IMR-90 (cell line): ENCODE measurements around the gene CBX8. TPM values are rescaled to one million over a fixed set of nuclear protein-coding genes. Genes with fewer than 3 reads are reported as not detected.

Experiments used
- ATAC-seq: fragments of 200-7000 bp; cut with Tn5 transposase; 2 replicates; pipeline ENCODE4 v1.9.1; 2020; ENCODE audit warnings: low read depth, mild to moderate bottlenecking, moderate library complexity
- BruUV-seq: library from RNA; stranded (reverse); fragments of 400-500 nt; replicated peaks from 2 replicates; lab custom pipeline; 2021; lab: Mats Ljungman, UMichigan
- CTCF ChIA-PET: fragments of 300-600 bp; formaldehyde crosslinking; extraction: SDS; loops from one replicate; lab custom pipeline; 2021; ENCODE audit warnings: antibody characterized with exemption; lab: Yijun Ruan, JAX
- POLR2A ChIA-PET: fragments of 300-600 bp; sonication (Branson Sonifier 250); formaldehyde crosslinking; loops from one replicate; lab custom pipeline; 2022; ENCODE audit warnings: antibody characterized with exemption; ENCODE audit not compliant: unreplicated experiment; lab: Charles Lee
- DNase-seq: peaks from one replicate; pipeline ENCODE4 v3.0.0; 2013
- H2AFZ ChIP-seq: replicated peaks from 2 replicates; pipeline ENCODE3; 2013; ENCODE audit warnings: low read length, mild to moderate bottlenecking; ENCODE audit not compliant: poor library complexity
- H2AK5ac ChIP-seq: 2 replicates; pipeline ENCODE4 v1.6.1; 2013; ENCODE audit warnings: low read depth, low read length, inconsistent platforms
- H2AK9ac ChIP-seq: replicated peaks from 2 replicates; pipeline ENCODE3; 2013; ENCODE audit warnings: mild to moderate bottlenecking, low read depth, low read length, moderate library complexity; ENCODE audit not compliant: poor library complexity
- H2BK120ac ChIP-seq: 2 replicates; pipeline ENCODE4 v1.6.1; 2013; ENCODE audit warnings: low read depth, low read length, inconsistent platforms
- H2BK15ac ChIP-seq: 3 replicates; pipeline ENCODE4 v1.6.1; 2013; ENCODE audit warnings: low read depth, low read length, inconsistent platforms
- H2BK20ac ChIP-seq: 2 replicates; pipeline ENCODE4 v1.6.1; 2013; ENCODE audit warnings: low read depth, mild to moderate bottlenecking, inconsistent platforms, low read length, moderate library complexity
- H2BK5ac ChIP-seq: 2 replicates; pipeline ENCODE4 v1.6.1; 2013; ENCODE audit warnings: mild to moderate bottlenecking, low read depth, low read length, inconsistent platforms; ENCODE audit not compliant: poor library complexity, severe bottlenecking
- H3K14ac ChIP-seq: replicated peaks from 2 replicates; pipeline ENCODE4 v1.6.1; 2013; ENCODE audit warnings: low read depth, low read length, inconsistent platforms
- H3K18ac ChIP-seq: 2 replicates; pipeline ENCODE4 v1.6.1; 2013; ENCODE audit warnings: low read depth, low read length, control low read depth
- H3K23ac ChIP-seq: 2 replicates; pipeline ENCODE4 v1.6.1; 2013; ENCODE audit warnings: low read depth, low read length, inconsistent platforms
- H3K27ac ChIP-seq: 2 replicates; pipeline ENCODE4 v1.5.1; 2013; ENCODE audit warnings: mild to moderate bottlenecking, control low read depth, low read length; ENCODE audit not compliant: insufficient read depth
- H3K27me3 ChIP-seq: 2 replicates; pipeline ENCODE4 v1.6.1; 2013; ENCODE audit warnings: low read length; ENCODE audit not compliant: control insufficient read depth, insufficient read depth
- H3K36me3 ChIP-seq: 2 replicates; pipeline ENCODE4 v1.6.1; 2013; ENCODE audit warnings: low read length, mixed read lengths; ENCODE audit not compliant: control insufficient read depth, insufficient read depth
- H3K4ac ChIP-seq: 2 replicates; pipeline ENCODE4 v1.6.1; 2013; ENCODE audit warnings: low read depth, low read length, inconsistent platforms
- H3K4me1 ChIP-seq: 2 replicates; pipeline ENCODE4 v1.6.1; 2013; ENCODE audit warnings: low read length, mixed read lengths; ENCODE audit not compliant: control insufficient read depth, insufficient read depth
- H3K4me2 ChIP-seq: 2 replicates; pipeline ENCODE4 v1.6.1; 2013; ENCODE audit warnings: low read depth, mild to moderate bottlenecking, control low read depth, low read length, moderate library complexity
- H3K4me3 ChIP-seq: 2 replicates; pipeline ENCODE4 v1.5.1; 2013; ENCODE audit warnings: low read depth, mild to moderate bottlenecking, control low read depth, low read length, moderate library complexity; ENCODE audit not compliant: insufficient read depth
- H3K56ac ChIP-seq: 2 replicates; pipeline ENCODE4 v1.6.1; 2013; ENCODE audit warnings: low read length, inconsistent platforms; ENCODE audit not compliant: insufficient read depth; ENCODE audit errors: extremely low read depth
- H3K79me1 ChIP-seq, 2 experiments: 2 replicates each; pipeline ENCODE4 v1.6.1; 2013; ENCODE audit warnings: low read length in 2 of 2, inconsistent platforms in 1 of 2, low read depth in 1 of 2
- H3K9ac ChIP-seq: 2 replicates; pipeline ENCODE4 v1.6.1; 2013; ENCODE audit warnings: low read depth, low read length, control low read depth
- H3K9me1 ChIP-seq: 2 replicates; pipeline ENCODE4 v1.6.1; 2013; ENCODE audit warnings: low read length, inconsistent platforms; ENCODE audit not compliant: insufficient read depth
- H3K9me3 ChIP-seq: 2 replicates; pipeline ENCODE4 v1.6.1; 2013; ENCODE audit warnings: low read length; ENCODE audit not compliant: control insufficient read depth, insufficient read depth
- H4K20me1 ChIP-seq: 2 replicates; pipeline ENCODE4 v1.6.1; 2013; ENCODE audit warnings: low read length, inconsistent platforms; ENCODE audit not compliant: insufficient read depth
- H4K5ac ChIP-seq: 2 replicates; pipeline ENCODE4 v1.6.1; 2013; ENCODE audit warnings: mild to moderate bottlenecking, low read depth, low read length, control low read depth
- H4K8ac ChIP-seq, 2 experiments: 2 replicates each; pipeline ENCODE4 v1.6.1; 2013; ENCODE audit warnings: low read depth in 2 of 2, low read length in 2 of 2, control low read depth in 1 of 2, inconsistent platforms in 1 of 2
- H4K91ac ChIP-seq: 2 replicates; pipeline ENCODE4 v1.6.1; 2013; ENCODE audit warnings: low read depth, low read length, inconsistent platforms; ENCODE audit not compliant: insufficient read depth
- BHLHE40 ChIP-seq: fragments of 150-350 bp; IDR thresholded peaks from 2 replicates; pipeline ENCODE4 v1.6.1; 2016; ENCODE audit warnings: mild to moderate bottlenecking, low read depth, low read length
- CEBPB ChIP-seq: IDR thresholded peaks from 2 replicates; pipeline ENCODE4 v1.6.1; 2012; ENCODE audit warnings: low read depth, low read length, improper control_type of control experiment
- CHD1 ChIP-seq: IDR thresholded peaks from 2 replicates; pipeline ENCODE4 v1.6.1; 2012; ENCODE audit warnings: low read depth, low read length, improper control_type of control experiment
- CTCF ChIP-seq: conservative IDR thresholded peaks from 2 replicates; pipeline ENCODE4 v1.5.1; 2012; ENCODE audit warnings: mild to moderate bottlenecking, low read depth, low read length, improper control_type of control experiment
- ELK1 ChIP-seq: fragments of 150-350 bp; IDR thresholded peaks from 2 replicates; pipeline ENCODE4 v1.6.1; 2016; ENCODE audit warnings: low read depth, mild to moderate bottlenecking, low read length, moderate library complexity, borderline replicate concordance
- MAZ ChIP-seq: IDR thresholded peaks from 2 replicates; pipeline ENCODE4 v1.6.1; 2012; ENCODE audit warnings: low read depth, mild to moderate bottlenecking, low read length, improper control_type of control experiment, moderate library complexity, borderline replicate concordance
- MXI1 ChIP-seq: IDR thresholded peaks from 2 replicates; pipeline ENCODE4 v1.6.1; 2012; ENCODE audit warnings: low read depth, mild to moderate bottlenecking, low read length, moderate library complexity, borderline replicate concordance
- RCOR1 ChIP-seq: IDR thresholded peaks from 2 replicates; pipeline ENCODE4 v1.6.1; 2012; ENCODE audit warnings: mild to moderate bottlenecking, low read length, improper control_type of control experiment; ENCODE audit not compliant: insufficient replicate concordance
- RFX5 ChIP-seq: IDR thresholded peaks from 2 replicates; pipeline ENCODE4 v1.8.0; 2012; ENCODE audit warnings: low read depth, mild to moderate bottlenecking, low read length, moderate library complexity
- SMC3 ChIP-seq: fragments of 150-350 bp; IDR thresholded peaks from 2 replicates; pipeline ENCODE4 v1.6.1; 2016; ENCODE audit warnings: low read depth, mild to moderate bottlenecking, antibody characterized with exemption, low read length, moderate library complexity
- USF2 ChIP-seq: fragments of 150-350 bp; IDR thresholded peaks from 2 replicates; pipeline ENCODE4 v1.6.1; 2017; ENCODE audit warnings: mild to moderate bottlenecking, antibody characterized with exemption, low read length, low read depth
- WGBS, 2 experiments: methylation state at CpG; one replicate each; pipeline versions ENCODE4 v1.1.5 to v1.1.7; 2013; ENCODE audit warnings: missing lambda C conversion rate in 2 of 2; ENCODE audit not compliant: insufficient read length in 1 of 2; ENCODE audit errors: extremely low coverage in 2 of 2; 5-methylcytosine and 5-hydroxymethylcytosine counted together
- dilution Hi-C: fragments of 300-500 bp; cut with HindIII; formaldehyde crosslinking; loops from one replicate; pipeline ENCODE4 v1.14.3; 2018; ENCODE audit warnings: low sequenced_read_pairs; ENCODE audit not compliant: unreplicated experiment
- in situ Hi-C: fragments of 300-500 bp; cut with MboI; formaldehyde crosslinking; loops from 3 replicates; pipeline ENCODE4 v1.14.3; 2019; ENCODE audit warnings: low sequenced_read_pairs, inconsistent platforms, mixed read lengths
- intact Hi-C: fragments of 100-400 bp; cut with micrococcal nuclease; formaldehyde crosslinking; loops from 2 replicates; pipeline ENCODE4 v1.10.0; 2022
- polyA plus RNA-seq, 3 experiments: library from polyadenylated mRNA; depleted of rRNA; stranded (reverse); fragments of >200 nt; gene quantifications; 2 replicates each; pipeline ENCODE4 v1.2.3, GENCODE V29; 2012; ENCODE audit warnings: low replicate concordance in 1 of 3
- total RNA-seq: library from RNA; depleted of rRNA; stranded (reverse); fragments of >200 nt; gene quantifications from 2 replicates; pipeline ENCODE4 v1.2.3, GENCODE V29; 2012

The CBX8 gene
- total and polyA plus RNA-seq, 2 of the 4 experiments (the other 2 are of a cell fraction) = 3.2 to 5.4 TPM

GRCh38 chr17:79799538-79800324 is 2.9 kb upstream of the CBX8 start (continued):
- no peak for TF ChIP-seq RCOR1

GRCh38 chr17:79799174-79799537 is 2.3 kb upstream of the CBX8 start:
- no peak overlapping the region for H3K4me3 ChIP-seq
- H3K56ac ChIP-seq = no peak overlapping the region
- no peak overlapping the region for H4K91ac ChIP-seq
- intact Hi-C loops = no loop called here
- dilution Hi-C loops = no loop called here
- no peak overlapping the region for H2AFZ ChIP-seq
- WGBS, 2 experiments = no CpG with 5 or more reads among the region's 23 CpGs
- peaks cover 5% of the 10 kb centered on the region; the same call in 1 of the 2 replicates for H3K9me1 ChIP-seq
- no TSS peak for BruUV-seq
- H3K27ac ChIP-seq = no peak overlapping the region
- no peak overlapping the region for H3K14ac ChIP-seq
- no peak overlapping the region for H2AK5ac ChIP-seq
- DNase-seq (no peak), ATAC-seq (no peak)
- no peak overlapping the region for H3K18ac ChIP-seq
- no peak overlapping the region for H2BK20ac ChIP-seq
- no peak overlapping the region for H2BK15ac ChIP-seq
- no peak overlapping the region for H2BK5ac ChIP-seq
- no peak overlapping the region for H3K4me2 ChIP-seq
- H3K9ac ChIP-seq = no peak overlapping the region
- H3K27me3 ChIP-seq = peaks cover 65% of the 10 kb centered on the region
- H4K8ac ChIP-seq = no peak overlapping the region
- H3K9me3 ChIP-seq = peaks cover 11% of the 10 kb centered on the region; the same call in 1 of the 2 replicates
- no peak overlapping the region for H4K5ac ChIP-seq
- H3K23ac ChIP-seq = peak overlapping the region; percentile 50; the same call in 1 of the 2 replicates
- peaks cover 8% of the 10 kb centered on the region; the same call in 1 of the 2 replicates for H4K20me1 ChIP-seq
- POLR2A ChIA-PET = interaction anchor here (0.6 kb wide), 1 partner anchor 14 kb away, joined by 3 read pairs; no protein-coding TSS in a partner anchor
- H3K79me1 ChIP-seq = peaks cover 8 to 23% of the 10 kb centered on the region in 2 experiments; a peak in 2 of 4 replicates
- H2BK120ac ChIP-seq = no peak overlapping the region
- CTCF ChIA-PET = interaction anchor here (1.2 kb wide), 1 partner anchor 20 kb away, joined by 3 read pairs; no protein-coding TSS in a partner anchor
- peaks cover 9% of the 10 kb centered on the region; the same call in 1 of the 2 replicates for H3K36me3 ChIP-seq
- H3K4me1 ChIP-seq = peaks cover 14% of the 10 kb centered on the region
- H3K4ac ChIP-seq = no peak overlapping the region
- in situ Hi-C loops = no loop called here
- no peak overlapping the region for H2AK9ac ChIP-seq
- TF ChIP-seq SMC3 (no peak), CTCF (no peak), CHD1 (no peak), BHLHE40 (no peak), MAZ (no peak), ELK1 (no peak), CEBPB (no peak), USF2 (no peak), RFX5 (no peak), MXI1 (no peak)
